ENCODE measurements around the gene CBLB. TPM values are rescaled to one million over a fixed set of nuclear protein-coding genes. Genes with fewer than 3 reads are reported as not detected.

CBLB gene
- total RNA-seq, 1 experiment from 2014 or later = 15.7 TPM

- peak; percentile 22 for DNase-seq (ENCODE audit: low read depth)
Observed at GRCh38 chr3:105876780-105877327, 8.0 kb upstream of the CBLB start.

- DNase-seq (ENCODE audit: low read depth) = no peak
Observed at GRCh38 chr3:105869861-105870755, 1.3 kb upstream of the CBLB start.

DNA sequence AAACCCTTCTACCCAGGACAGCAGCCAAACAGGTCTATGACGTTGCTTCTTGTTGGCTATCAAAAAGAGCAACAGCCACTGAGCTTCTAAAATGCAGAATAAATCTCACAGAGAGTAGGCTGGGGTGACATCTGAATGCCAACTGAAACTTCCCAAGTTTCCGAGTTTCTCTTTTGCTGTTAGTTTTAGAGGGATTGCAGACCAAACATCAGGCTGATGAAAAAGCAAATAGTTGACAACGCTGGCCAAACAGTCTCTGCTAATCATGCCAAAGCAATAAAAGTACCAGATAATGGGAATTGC lies 670 bp upstream of the CBLB start:
- no peak for DNase-seq (ENCODE audit: low read depth)

DNA sequence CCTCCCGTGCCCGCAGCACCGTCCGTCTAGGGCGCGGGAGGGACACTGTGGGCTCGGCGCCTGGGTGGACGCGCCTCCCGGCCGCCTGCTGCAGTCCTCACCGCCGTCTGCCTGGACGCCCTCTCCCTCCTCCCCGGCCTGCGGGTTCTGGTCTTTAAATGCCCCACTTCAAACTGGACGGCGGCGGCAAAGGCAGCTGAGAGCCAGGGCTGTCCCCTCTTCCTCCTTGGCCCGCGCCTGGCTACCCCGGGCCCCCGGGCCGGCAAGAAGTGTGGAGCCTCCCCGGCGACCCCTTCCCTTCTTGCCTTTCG lies 426 bp downstream of the CBLB start:
- DNase-seq (ENCODE audit: low read depth) = peak; percentile 63

DNA sequence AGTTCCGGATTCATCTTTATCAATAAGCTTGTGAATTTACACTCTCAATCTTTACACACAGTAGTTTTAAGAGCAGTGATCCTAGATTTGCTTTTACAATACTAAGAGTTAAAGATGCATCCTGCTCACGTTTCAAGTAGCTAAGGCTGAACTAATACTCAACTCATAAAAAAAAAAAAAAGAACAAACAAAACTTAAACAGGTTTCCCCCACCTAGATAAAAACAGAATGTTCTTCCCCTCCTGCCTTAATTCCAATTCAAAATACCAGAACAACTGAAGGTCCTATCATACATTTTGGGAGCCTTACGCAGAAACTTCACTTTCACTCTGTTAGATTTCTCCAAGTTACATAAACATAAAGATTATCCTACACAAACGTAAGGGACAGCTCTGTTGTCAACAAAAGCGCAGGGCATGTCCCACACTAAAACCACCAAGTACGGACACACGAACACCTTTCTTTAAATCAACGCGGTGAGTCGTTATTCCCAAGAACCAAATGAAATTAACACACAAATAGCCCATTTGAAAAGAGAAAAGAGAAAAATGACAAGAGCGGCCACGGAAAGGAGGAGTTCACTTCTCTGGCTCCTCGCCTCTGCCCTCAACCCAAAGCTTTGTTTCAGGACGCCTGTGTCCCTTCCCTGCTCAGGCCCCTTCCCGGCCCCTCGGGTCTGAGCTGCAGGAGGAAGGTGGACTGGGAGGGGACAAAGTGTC lies 941 bp downstream of the CBLB start:
- DNase-seq (ENCODE audit: low read depth) = no peak

GRCh38 chr3:105866656-105867653 lies 1.9 kb downstream of the CBLB start:
- peak; percentile 39 for DNase-seq (ENCODE audit: low read depth)

DNA sequence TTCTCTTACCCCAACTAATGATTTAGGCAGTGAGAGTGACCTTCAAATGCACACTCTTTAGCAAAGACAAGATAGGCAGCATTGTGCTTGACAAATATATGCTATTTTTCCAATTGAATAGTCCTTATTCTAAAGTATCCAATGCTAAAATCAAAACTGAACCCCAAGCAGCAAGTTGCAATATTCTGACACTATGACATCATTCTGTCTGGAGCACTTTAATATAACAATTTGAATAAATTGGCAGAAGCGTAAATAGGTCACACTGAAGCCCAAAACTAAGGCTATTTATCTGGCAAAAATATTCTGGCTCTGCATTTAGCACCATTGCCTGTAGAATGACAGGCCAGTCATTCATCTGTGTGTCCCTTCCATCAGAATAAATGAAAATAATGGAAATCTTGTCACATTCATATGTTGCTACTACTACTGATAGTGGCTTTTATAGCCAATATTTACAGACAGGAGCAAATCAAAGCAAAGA lies 2.9 kb downstream of the CBLB start:
- no peak for DNase-seq (ENCODE audit: low read depth)

DNA sequence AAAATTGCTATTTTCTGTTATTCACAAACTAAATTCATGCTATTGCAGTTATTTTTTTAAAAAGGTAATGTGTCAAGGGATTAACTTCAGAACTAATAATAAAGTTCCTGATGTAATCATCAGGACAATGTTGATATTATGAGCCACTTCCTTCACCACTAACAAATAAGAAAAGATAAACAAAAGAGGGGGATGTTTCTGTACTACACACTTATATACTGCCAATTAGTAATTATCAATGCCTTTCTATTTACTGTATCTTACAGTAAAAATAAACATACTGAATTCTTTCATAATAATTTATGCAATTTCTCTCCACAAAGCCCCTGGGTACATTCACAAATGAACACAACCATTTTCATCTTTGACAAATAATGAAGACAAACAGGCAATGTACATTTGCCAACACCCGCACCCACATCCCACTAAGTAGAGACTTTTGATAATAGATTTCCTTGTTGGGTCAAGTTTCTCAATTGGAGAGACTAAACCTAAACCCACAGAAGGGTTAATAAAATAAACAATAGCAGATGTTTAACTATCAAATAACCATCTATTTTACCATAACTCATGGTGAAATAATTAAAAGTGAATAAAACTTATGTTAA lies 3.7 kb downstream of the CBLB start:
- no peak for DNase-seq (ENCODE audit: low read depth)

- no peak for DNase-seq (ENCODE audit: low read depth)
Observed at GRCh38 chr3:105864212-105864611, 4.6 kb downstream of the CBLB start.

DNA sequence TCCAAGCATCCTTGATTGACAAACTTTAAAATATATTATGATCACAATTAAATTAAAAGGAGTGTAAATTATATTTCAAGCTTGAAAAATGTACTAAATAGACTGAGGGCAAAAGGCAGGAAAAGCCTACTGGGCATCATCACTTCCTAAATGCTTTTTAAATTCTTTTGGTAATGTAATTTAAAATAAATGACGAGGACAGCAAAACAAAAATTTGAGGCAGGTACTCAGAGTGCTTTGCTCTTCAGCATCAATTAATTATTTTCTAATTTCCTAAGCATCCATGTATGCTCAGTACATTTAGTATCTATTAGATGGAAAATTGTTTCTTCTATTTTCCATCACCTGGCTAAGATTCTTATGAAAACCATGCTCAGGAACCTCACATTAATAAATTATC lies 5.2 kb downstream of the CBLB start:
- no peak for DNase-seq (ENCODE audit: low read depth)

DNA sequence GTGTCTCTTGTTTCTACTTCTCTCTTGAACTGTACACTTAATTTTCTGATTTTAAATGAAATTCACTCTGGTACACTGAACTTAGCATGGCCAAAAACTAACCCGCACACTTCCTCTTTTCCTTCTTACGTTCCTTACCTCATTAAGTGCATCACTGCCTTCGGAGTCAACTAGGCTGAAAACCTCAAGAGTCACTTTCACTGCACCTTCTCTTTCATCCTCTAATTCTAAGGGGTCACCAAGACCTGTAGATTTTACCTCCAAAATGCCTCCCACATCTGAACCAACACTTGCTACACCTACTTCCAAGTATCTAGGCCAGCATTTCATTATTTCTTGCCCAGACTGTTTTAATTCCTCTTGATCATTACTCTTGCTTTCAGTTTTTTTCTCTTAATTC lies 6.6 kb downstream of the CBLB start:
- no peak for DNase-seq (ENCODE audit: low read depth)

DNA sequence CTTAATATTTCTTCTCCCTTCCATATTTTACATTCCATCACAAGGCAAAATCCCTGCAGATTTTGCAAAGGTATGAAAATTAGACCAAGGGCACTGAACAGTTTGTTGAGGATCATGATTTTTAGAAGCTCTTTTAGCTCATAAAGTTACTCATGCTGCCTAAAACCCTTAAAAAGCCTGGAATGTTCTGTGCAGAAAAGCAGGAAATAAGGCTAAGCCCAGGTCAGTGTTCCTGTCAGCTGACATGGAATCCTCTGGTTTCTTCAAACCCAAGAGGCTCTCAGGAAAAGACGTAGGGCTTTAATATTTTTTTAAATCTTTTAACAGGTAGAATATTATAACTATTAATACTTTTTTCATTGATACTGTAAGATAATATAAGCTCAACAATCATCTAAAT lies 8.2 kb downstream of the CBLB start:
- DNase-seq (ENCODE audit: low read depth) = no peak

DNA sequence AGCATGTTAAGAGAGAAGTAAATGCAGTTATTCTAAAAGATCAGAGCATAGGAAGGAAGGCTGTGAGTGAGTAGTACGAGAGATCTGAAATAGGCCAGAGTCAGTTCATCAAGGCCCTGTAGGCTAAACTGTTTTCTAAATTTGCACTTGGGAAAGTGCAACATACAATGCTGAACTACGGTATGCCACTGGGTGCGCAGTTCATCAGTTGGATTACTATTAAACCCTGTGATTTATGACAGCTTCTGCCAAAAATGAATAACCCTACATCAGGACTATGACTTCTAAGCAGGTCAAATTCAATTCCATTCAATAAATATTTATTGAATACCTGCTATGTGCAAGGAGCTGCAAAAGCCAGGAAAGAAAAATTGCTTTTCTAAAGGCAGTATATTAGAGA lies 10.8 kb downstream of the CBLB start:
- DNase-seq (ENCODE audit: low read depth) = no peak

GRCh38 chr3:105857601-105858000 lies 11.2 kb downstream of the CBLB start:
- DNase-seq (ENCODE audit: low read depth) = no peak

DNA sequence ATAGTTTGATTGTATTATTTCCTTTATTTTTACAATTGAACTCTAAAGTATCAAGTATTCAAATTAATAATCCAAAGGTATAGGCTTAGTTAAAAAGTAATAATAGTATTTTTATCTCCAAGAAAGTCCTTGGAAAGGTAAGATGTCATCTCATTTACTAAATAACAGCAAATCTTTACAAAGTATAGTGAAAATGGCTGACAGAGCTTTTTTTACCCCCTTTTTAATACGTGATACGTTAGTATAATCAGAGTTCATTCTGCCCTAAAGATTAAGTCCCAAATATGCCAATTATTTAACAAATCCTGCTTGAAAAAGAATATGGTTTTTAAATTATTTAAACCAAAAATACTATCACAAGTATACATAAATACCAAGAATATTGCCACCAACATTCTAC lies 12.2 kb downstream of the CBLB start:
- no peak for DNase-seq (ENCODE audit: low read depth)

- no peak for DNase-seq (ENCODE audit: low read depth)
Observed at GRCh38 chr3:105853801-105854432, 14.9 kb downstream of the CBLB start.

DNA sequence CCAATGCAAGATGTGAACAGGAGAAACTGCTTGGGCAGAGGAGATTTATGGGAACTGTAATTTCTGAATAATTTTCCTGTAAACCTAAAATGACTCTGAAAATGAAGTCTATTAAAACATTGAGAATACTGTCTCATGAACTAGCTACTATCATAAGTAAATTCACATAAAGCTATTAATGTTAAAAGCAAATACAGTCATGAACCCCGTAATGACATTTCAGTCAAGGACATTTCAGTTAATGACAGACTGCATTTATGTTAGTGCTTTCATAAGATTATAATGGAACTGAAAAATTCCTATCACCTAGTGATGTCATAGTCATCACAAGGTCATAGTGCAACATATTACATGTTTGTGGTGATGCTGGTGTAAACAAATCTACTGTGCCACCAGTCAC lies 17.2 kb downstream of the CBLB start:
- no peak for DNase-seq (ENCODE audit: low read depth)

DNA sequence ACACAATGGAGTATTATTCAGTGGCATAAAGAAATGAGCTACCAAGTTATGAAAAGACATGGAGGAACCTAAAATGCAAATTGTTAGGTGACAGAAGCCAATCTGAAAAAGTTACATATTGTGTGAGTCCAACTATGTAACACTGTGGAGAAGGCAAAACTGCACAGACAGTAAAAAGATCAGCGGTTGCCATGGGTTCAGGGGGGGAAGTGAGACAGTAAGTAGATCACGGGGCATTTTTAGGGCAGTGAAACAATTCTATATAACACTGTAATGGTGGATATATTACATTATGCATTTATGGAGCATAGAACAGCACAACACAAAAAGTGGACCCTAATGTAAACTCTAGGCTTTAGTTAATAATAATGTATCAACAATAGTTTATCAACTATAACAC lies 17.6 kb downstream of the CBLB start:
- DNase-seq (ENCODE audit: low read depth) = no peak

DNA sequence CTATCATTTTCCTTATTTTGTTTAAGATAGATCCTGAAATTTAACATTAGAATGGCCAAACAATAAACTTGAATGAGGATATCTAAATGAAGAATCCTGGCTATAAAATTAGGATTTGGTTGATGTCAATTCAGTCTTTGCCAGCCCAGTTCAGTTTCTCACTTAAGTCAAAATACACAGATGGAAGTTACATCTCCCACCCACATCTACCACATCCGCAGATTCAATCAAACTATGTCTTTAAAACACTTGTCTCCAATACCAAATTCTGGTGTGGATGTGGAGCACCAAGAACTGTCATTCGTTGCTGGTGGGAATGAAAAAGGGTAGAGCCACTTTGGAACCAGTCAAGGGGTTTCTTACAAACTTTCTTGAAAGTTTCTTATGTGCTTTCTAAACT lies 18.2 kb downstream of the CBLB start:
- DNase-seq (ENCODE audit: low read depth) = no peak

DNA sequence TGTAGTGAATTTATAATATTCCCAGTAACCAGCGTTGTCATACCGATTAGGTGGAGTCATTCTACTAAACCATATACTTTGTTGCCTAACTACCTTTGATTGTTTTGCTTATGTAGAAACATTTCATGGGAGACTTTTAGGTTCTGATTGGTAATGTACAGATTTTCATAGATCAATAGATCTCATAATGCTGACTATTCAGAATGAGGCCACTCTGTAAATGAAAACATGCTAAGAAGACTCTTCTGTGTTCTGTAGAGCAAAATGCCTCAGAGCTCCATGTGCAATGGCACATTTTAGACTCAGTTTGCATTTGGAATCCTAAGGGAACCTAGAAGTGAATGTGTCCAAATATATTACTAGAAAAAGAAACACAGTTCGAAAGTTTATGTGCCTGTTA lies 20.0 kb downstream of the CBLB start:
- DNase-seq (ENCODE audit: low read depth) = no peak

- DNase-seq (ENCODE audit: low read depth) = no peak
Observed at GRCh38 chr3:105847865-105848264, 20.9 kb downstream of the CBLB start.
